Cardiac fibroblast (primary cell): Measurements from ENCODE around the gene C1QL3.

Experiments
- DNase-seq, 2 donors: peaks; one replicate each; pipeline versions ENCODE4 v3.0.0 to v3.0.0-alpha.2; 2010; ENCODE audit warnings: low read depth in 2 of 2
- H3K4me3 ChIP-seq, 2 donors: replicated peaks in 1 of 2; 1 replicate in 1 of 2; 2 replicates in 1 of 2; pipeline ENCODE4 v1.5.1; 2011; ENCODE audit warnings: low read depth in 2 of 2, low read length in 2 of 2, mild to moderate bottlenecking in 2 of 2, moderate library complexity in 1 of 2
- CTCF ChIP-seq: IDR thresholded peaks from one replicate; pipeline ENCODE4 v1.5.1; 2011; ENCODE audit warnings: low read depth, mild to moderate bottlenecking, low read length, inconsistent platforms

Gene C1QL3

DNA sequence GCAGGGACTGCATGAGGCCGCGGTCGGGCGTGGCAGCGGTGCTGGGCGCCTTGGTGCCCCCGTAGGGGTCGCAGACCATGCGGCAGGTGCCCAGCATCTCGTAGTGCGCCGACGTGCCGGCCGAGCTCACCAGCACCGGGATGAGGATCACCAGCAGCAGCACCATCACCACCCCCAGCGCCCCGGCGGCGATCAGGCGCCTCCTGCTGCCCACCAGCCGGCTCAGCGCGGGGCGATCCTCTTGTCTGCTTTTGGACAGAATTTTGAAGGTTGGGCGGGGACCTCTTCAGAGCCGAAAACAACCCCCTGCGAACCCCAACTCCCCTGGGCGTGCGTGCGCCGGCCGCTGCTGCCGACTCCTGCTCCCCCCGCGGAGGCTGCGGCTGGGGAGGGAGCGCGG lies 779 bp downstream of the C1QL3 start:
- H3K4me3 ChIP-seq = peak overlapping the region; percentile 38 to 49
- TF ChIP-seq CTCF = peak; percentile 47
- peak; percentile 33 to 44 for DNase-seq

DNA sequence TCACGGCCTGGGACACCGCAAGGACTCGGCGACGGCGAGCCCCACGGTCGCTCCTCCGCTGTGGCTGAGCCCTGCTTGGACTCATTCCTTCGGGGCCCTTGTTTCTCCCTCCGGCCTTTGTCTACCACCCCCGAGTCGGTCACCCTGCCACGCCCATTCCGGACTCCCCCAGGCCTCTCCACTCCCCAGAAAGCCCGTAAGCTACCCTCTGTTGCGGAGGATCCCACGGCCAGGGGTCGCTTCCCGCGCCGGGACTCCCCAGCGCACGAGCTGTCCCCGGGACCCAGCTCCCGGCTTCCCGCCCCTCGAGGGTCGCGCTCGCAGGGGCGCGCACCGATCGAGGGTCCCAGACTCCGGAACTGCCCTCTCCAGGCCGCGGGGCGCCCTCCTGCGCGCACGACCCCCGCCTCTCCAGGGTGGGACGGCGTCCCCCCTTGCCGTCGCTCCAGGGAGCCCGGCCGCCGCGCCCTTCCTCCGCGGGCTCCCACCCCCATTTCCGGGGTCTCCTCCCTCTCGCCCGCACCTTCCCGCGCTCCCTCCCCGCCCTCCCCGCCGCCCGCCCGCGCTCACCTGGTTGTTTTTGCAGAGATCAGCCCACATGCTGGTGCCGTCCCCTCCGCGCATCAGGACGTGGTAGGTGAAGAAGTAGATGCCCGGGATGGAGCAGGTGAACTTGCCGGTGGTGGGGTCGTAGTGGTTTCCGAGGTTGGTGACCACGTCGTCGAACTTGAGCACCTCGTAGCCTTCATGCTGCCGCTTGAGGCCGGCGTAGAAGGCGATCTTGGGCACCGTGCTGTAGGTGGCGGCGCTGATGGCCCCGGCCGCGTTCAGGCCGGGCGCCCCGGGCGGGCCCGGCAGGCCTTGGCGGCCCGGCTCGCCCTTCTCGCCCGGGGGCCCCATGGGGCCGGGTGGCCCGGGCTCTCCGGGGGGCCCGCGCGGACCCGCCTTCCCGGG lies 1.5 kb downstream of the C1QL3 start:
- no peak for DNase-seq
- no peak for TF ChIP-seq CTCF
- peak overlapping the region in 1 of 2 donors; percentile 49 for H3K4me3 ChIP-seq

GRCh38 chr10:16519250-16519907 lies 2.3 kb downstream of the C1QL3 start:
- no peak overlapping the region for H3K4me3 ChIP-seq
- DNase-seq = no peak
- no peak for TF ChIP-seq CTCF

- DNase-seq = peak in 1 of 2 donors; percentile 33
- no peak overlapping the region for H3K4me3 ChIP-seq
- peak; percentile 39 for TF ChIP-seq CTCF
These were observed 2.9 kb downstream of the C1QL3 start for GRCh38 chr10:16518822-16519221.

GRCh38 chr10:16510843-16511242 lies 10.8 kb downstream of the C1QL3 start:
- TF ChIP-seq CTCF = no peak
- no peak for DNase-seq
- no peak overlapping the region for H3K4me3 ChIP-seq

- no peak overlapping the region for H3K4me3 ChIP-seq
- no peak for TF ChIP-seq CTCF
- peak in 1 of 2 donors; percentile 54 for DNase-seq
These were observed 11.7 kb downstream of the C1QL3 start for GRCh38 chr10:16509996-16510395.
